HAP-1 (cell line): ENCODE results near the gene PRSS48.
"Not testable (repeated sequence)": the region's sequence is repeated elsewhere in the genome, so short reads cannot be mapped to it uniquely, and the experiment has no call there.

ENCODE experiments used
- DNase-seq, 2 experiments: peaks; one replicate each; pipeline ENCODE4 v3.0.0-alpha.2; 2016 to 2020; ENCODE audit warnings: low spot score in 2 of 2
- H3K27me3 ChIP-seq: fragments of 250-450 bp; sonication (Bioruptor Pico); 2 replicates; pipeline ENCODE4 v1.5.1; 2020; ENCODE audit warnings: low read depth, mild to moderate bottlenecking, moderate library complexity
- H3K36me3 ChIP-seq: fragments of 250-450 bp; sonication (Bioruptor Pico); replicated peaks from 2 replicates; pipeline ENCODE4 v1.5.1; 2020; ENCODE audit warnings: mild to moderate bottlenecking
- H3K4me1 ChIP-seq: fragments of 250-450 bp; sonication (Bioruptor Pico); 2 replicates; pipeline ENCODE4 v1.5.1; 2020; ENCODE audit warnings: mild to moderate bottlenecking
- H3K4me3 ChIP-seq: fragments of 250-450 bp; sonication (Bioruptor Pico); 2 replicates; pipeline ENCODE4 v1.5.1; 2020; ENCODE audit warnings: mild to moderate bottlenecking, moderate library complexity
- H3K9me3 ChIP-seq: fragments of 250-450 bp; sonication (Bioruptor Pico); 2 replicates; pipeline ENCODE4 v1.5.1; 2020; ENCODE audit warnings: mild to moderate bottlenecking, moderate library complexity
- in situ Hi-C: fragments of 300-500 bp; cut with MboI; formaldehyde crosslinking; loops from 3 replicates; pipeline ENCODE4 v1.14.3; 2020; ENCODE audit warnings: low sequenced_read_pairs, inconsistent platforms, mixed read lengths

Gene PRSS48, protein sequence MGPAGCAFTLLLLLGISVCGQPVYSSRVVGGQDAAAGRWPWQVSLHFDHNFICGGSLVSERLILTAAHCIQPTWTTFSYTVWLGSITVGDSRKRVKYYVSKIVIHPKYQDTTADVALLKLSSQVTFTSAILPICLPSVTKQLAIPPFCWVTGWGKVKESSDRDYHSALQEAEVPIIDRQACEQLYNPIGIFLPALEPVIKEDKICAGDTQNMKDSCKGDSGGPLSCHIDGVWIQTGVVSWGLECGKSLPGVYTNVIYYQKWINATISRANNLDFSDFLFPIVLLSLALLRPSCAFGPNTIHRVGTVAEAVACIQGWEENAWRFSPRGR

DNA sequence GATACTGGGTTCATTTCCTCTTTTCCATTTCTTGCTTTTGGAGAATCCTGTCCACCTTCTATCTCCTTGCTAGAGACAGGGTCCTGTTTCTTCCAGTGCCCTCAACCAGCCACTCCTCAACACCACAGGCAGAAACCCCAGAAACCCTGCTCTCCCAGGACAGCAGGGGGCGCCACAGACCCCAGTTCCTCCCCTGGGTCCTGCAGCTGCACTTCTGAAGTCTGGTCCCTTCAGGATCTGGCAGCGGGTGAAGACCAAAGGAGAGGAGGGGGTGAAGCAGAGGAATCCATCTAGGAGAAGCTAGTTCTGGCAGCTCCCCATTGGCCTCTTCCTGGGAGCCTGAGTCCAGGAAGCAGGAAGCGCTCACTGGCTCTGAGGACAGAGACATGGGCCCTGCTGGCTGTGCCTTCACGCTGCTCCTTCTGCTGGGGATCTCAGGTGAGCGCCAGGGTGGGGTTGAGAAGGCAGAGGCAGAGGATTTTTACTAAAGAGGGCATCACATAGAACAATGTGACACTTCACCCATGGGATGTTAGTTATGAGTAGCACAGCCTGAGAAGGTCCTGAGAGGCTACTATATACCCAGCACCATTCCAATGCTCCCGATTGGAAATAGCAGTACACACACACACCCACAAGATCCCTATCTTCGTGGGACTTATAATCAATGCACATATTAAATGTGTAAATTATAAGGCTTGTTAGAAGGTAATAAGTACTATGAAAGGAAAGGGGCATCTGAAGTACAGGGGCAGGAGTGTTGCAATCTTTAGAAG, at the start of gene PRSS48:
Gene PRSS48 (plus strand): TSS at position 375 of the 776 bp plus-strand sequence. CDS start 12 bp downstream, at position 387.
- Histone ChIP-seq H3K9me3 (no peaks in the 10 kb centered on the region), H3K36me3 (no peaks in the 10 kb centered on the region), H3K27me3 (peaks cover 2% of the 10 kb centered on the region; the same call in 1 of the 2 replicates), H3K4me1 (no peaks in the 10 kb centered on the region), H3K4me3 (no peak within 1 kb of the TSS)
- in situ Hi-C loops: no loop called here
- DNase-seq: peak; percentile 60 to 84

DNA sequence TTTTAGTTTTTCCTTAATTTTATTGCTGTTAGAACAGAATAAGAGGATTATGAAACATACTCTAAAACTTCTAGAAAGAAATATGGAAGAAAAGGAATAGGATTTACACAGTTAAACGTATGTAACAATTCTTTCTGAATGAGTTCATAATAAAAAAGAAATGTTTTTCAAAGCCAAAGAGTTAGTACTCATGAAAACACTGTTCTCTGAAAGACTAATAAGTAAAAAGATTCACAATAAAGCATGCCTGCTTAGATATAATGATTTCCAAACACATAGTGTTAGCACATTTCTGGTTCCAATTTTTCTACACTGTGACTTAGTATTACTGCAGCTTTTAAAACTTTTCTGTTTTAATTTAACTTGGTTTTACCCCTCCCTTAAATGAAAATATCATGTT, 49.8 kb upstream of the PRSS48 start:
- Histone ChIP-seq H3K4me3 (no peak overlapping the region), H3K27me3 (no peaks in the 10 kb centered on the region), H3K36me3 (no peaks in the 10 kb centered on the region), H3K9me3 (no peaks in the 10 kb centered on the region), H3K4me1 (peaks cover 8% of the 10 kb centered on the region; the same call in 1 of the 2 replicates)
- in situ Hi-C loops: no loop called here
- DNase-seq: no peak

DNA sequence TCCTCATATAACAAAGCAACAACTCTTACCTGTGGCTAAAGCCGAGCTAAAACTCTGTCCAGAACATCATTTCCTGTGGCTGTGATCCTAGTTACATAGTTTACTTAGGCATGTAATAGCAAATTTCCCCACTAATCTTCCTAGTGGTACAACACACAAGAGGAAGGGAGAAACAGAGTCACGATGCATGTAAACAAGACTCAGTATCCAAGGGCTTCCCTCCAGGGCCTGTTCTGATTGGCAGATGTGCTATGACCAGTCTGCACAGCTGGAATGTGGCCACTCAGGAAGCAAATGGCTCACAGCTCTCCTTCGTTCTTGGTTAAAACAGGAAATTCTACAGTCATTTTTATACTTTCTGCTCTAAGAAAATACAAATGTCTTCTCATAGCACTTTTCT, 49.2 kb upstream of the PRSS48 start:
- no peak overlapping the region for H3K4me3 ChIP-seq
- H3K4me1 ChIP-seq: peaks cover 8% of the 10 kb centered on the region; the same call in 1 of the 2 replicates
- H3K9me3 ChIP-seq: no peaks in the 10 kb centered on the region
- DNase-seq: no peak
- no peaks in the 10 kb centered on the region for H3K27me3 ChIP-seq
- no peaks in the 10 kb centered on the region for H3K36me3 ChIP-seq
- in situ Hi-C loops: no loop called here

DNA sequence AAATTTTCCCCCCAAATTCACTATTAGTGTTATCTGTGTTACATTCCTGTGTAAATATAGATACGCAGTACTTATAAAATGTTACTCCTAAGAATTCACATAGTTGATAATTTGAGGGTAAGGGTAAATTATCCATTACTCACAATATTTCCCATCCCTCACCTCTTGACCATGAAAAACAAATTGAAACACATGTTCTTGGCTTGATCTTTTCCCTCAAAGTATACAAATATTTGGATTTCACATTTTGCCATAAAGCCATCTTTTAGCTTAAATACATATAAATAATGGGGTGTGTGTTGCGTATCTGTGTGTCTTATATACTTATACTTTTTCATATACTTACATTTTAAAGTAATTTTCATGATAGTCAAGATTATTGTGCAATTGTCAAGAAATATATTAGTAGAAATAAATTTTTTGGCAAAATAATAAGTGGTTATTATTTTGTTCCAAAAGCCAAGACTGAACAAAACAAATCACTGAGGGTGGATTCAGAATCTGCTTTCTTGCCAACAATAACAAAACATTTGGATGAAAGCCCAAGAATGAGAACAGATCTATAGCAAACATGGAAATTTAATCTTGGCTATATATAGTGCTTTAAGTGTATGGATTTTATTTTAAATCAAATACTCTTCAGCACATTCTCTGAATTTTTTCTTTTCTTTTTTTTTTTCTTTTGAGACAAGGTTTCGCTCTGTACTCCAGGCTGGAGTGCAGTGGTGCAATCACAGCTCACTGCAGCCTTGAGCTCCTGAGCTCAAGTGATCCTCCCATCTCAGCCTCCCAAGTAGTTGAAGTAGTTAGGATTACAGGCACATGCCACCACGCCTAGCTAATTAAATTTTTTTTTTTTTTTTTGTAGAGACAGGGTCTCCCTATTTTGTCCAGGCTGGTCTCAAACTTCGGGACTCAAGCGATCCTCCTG, 48.5 kb upstream of the PRSS48 start:
- DNase-seq: no peak
- Histone ChIP-seq H3K4me3 (no peak overlapping the region), H3K27me3 (no peaks in the 10 kb centered on the region), H3K4me1 (peaks cover 8% of the 10 kb centered on the region; the same call in 1 of the 2 replicates), H3K36me3 (no peaks in the 10 kb centered on the region), H3K9me3 (no peaks in the 10 kb centered on the region)
- in situ Hi-C loops: no loop called here

DNA sequence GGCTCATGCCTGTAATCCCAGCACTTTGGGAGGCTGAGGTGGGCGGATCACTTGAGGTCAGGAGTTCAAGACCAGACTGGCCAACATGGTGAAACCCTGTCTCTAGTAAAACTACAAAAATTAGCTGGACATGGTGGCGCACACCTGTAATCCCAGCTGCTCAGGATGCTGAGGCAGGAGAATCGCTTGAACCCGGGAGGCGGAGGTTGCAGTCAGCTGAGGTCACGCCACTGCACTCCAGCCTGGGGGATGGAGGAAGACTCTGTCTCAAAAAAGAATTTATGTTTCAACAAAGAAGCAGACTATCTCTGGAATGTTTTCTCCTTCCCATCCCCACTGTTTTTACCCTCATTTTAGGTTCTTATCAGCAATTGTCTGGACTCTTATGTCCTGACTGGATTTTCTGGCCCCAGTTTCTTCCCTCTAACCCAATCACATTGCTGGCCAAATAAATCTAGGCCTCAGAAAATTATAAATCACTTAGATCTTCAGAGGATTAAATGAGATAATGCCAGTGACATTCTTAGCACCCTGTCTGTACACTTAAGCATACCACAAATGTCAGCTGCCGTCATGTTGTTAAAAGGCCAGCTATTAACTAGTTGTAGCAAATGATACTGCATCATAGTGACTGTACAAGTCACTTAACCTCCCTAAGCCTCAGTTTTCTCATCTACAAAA, 44.9 kb upstream of the PRSS48 start:
- Histone ChIP-seq H3K9me3 (no peaks in the 10 kb centered on the region), H3K36me3 (no peaks in the 10 kb centered on the region), H3K27me3 (no peaks in the 10 kb centered on the region), H3K4me3 (no peak overlapping the region), H3K4me1 (peaks cover 4% of the 10 kb centered on the region; the same call in 1 of the 2 replicates)
- DNase-seq: no peak
- in situ Hi-C loops: no loop called here

DNA sequence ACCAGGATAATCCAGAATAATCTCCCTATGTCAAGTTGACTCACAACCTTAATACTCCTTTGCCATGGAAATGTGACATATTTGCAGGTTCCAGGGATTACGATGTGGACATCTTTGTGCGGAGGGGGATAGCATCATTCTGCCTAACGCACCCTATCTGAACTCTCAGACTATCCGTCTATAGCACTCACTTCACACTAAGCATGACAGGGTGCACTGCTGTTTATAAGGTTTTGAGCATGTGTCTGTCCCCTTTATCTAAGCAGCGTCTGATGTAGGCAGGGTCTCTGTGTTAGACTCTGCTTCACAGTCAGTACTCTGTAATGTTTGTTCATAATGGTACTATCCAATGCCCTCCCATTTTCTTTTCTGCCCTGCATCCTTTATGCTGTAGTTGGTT, 43.4 kb upstream of the PRSS48 start:
- Histone ChIP-seq H3K4me1 (no peaks in the 10 kb centered on the region), H3K27me3 (no peaks in the 10 kb centered on the region), H3K36me3 (no peaks in the 10 kb centered on the region), H3K4me3 (no peak overlapping the region), H3K9me3 (no peaks in the 10 kb centered on the region)
- in situ Hi-C loops: no loop called here
- DNase-seq: no peak

DNA sequence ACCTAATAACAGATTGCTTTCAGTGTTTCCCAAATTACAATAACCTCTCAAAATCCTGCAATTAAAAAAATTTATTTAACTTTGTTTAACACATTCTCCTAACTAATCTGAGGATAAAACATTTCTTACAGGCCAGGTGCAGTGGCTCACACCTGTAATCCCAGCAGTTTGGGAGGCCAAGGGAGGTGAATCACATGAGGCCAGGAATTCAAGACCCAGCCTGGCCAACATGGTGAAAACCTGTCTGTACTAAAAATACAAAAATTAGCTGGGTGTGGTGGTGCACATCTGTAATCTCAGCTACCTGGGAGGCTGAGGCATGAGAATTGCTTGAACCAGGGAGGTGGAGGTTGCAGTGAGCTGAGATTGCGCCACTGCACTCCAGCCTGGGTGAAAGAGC, 41.6 kb upstream of the PRSS48 start:
- H3K4me1 ChIP-seq, in situ Hi-C loops, H3K36me3 ChIP-seq, DNase-seq, H3K9me3 ChIP-seq, H3K4me3 ChIP-seq, H3K27me3 ChIP-seq: not testable (repeated sequence)

DNA sequence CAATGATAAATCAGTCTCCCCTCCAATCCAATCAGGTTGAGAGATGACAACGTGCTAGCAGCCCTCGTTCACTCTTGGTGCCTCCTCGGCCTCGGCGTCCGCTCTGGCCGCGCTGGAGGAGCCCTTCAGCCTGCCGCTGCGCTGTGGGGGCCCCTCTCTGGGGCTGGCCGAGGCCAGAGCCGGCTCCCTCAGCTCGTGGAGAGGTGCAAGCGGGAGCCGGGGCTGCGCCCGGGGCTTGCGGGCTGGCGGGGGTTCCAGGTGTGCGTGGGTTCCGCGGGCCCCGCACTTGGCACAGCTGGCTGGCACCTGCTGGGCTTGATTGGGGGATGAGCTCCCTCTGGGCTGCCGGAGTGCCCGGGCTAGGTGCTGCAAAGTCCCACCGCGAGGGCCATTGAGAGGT, 40.9 kb upstream of the PRSS48 start:
- Histone ChIP-seq H3K4me1 (no peaks in the 10 kb centered on the region), H3K9me3 (no peaks in the 10 kb centered on the region), H3K4me3 (no peak overlapping the region), H3K36me3 (no peaks in the 10 kb centered on the region), H3K27me3 (no peaks in the 10 kb centered on the region)
- DNase-seq: no peak
- in situ Hi-C loops: no loop called here

DNA sequence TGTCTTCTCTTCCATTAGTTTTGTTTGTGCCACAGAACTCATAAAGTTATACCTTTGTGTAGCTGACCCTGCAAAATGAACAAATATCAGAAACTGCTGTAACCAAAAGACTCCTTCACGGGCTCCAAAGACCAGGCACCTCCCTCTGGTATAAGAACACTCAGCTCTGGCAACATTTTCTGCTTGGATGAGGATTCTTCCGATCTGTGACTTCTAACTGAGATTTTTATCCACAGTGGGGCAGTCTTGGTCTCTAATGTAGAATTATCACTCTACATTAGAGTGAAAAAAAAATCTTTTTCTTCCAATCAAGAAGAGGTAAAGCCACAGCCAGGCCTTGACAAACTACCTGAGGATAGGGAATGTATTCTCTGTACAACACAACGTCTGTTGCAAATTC, 38.5 kb upstream of the PRSS48 start:
- Histone ChIP-seq H3K9me3 (no peaks in the 10 kb centered on the region), H3K36me3 (no peaks in the 10 kb centered on the region), H3K27me3 (no peaks in the 10 kb centered on the region), H3K4me1 (peaks cover 8% of the 10 kb centered on the region), H3K4me3 (no peak overlapping the region)
- no peak for DNase-seq
- in situ Hi-C loops: no loop called here

DNA sequence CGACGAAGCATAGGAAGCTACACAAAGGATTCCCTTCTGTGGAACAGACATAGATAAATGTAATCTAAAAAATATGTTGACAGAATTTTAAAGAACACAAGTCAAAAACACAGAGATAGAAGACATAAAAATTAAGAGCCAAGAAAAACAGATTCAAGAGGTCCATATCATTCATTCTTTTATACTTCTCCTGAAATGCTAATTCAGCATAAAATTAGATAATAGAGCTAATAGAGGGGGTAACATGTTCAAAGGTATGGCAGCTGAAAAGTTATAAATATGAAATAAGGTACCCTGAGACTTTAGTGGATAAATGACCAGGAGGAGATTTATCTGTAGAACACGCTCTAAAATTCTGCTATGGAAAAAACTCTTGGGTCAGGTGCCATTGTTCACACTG, 37.4 kb upstream of the PRSS48 start:
- no peak for DNase-seq
- in situ Hi-C loops: no loop called here

DNA sequence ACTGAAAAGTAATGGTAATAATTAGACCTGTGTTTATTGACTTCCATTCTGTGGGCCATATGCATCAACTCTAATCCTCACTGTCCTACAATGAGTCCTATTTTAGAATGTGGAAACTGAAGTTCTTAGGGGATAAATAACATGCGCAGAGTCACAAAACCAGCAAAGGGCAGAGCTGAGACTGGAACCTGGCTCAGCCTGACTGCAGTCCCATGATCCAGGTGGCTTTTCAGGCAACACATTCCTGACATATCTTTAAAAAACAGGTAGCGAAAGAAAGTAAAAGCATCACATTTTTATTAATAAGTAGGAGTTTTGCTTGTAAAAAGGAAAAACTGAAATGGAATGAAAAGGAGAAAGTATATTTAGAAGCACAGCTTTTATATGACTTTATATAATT, 34.7 kb upstream of the PRSS48 start:
- Histone ChIP-seq H3K4me1 (peaks cover 20% of the 10 kb centered on the region), H3K9me3 (no peaks in the 10 kb centered on the region), H3K27me3 (no peaks in the 10 kb centered on the region), H3K4me3 (no peak overlapping the region), H3K36me3 (no peaks in the 10 kb centered on the region)
- no peak for DNase-seq
- in situ Hi-C loops: no loop called here

More for the DNA sequence above, 37.4 kb upstream of the PRSS48 start:
- Histone ChIP-seq H3K27me3 (no peaks in the 10 kb centered on the region), H3K4me3 (no peak overlapping the region), H3K4me1 (peaks cover 19% of the 10 kb centered on the region), H3K36me3 (no peaks in the 10 kb centered on the region), H3K9me3 (no peaks in the 10 kb centered on the region)

DNA sequence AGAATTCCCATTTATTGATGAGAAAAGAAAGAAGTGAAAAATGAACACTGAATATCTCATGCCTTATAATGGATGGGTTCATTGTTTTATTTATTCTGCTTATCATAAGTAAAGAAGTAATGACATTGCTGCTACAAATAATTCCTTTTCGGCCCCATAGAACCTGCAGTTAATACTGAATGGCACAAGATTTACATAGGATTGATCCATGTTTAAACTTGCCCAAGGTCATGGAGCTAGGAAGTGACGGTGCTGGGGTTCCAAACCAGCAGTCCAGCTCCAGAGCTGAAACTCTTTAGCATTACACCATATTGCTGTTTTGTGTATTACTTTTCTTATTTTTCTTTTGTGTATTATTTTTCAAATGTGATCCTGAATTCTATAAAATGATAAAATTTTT, 30.2 kb upstream of the PRSS48 start:
- Histone ChIP-seq H3K4me3 (no peak overlapping the region), H3K4me1 (peaks cover 20% of the 10 kb centered on the region), H3K36me3 (no peaks in the 10 kb centered on the region), H3K27me3 (no peaks in the 10 kb centered on the region), H3K9me3 (no peaks in the 10 kb centered on the region)
- DNase-seq: no peak
- in situ Hi-C loops: no loop called here

DNA sequence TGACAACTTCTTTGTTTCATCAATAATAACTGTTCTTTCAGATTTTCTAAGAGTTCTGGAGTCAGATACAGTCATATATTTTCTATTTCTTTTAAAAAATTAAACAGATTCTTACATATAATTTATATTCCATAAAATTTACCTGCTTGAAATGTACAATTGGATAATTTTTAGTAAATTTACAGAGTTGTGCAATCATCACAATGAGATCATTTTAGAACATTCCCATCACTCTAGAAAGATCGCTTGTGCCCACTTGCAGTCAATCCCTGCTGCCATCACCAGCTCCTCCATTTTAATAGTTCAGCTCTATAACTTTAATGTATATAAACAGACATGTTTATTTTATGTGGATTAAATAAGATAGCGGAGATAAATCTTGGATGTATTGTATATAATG, 29.6 kb upstream of the PRSS48 start:
- no peaks in the 10 kb centered on the region for H3K36me3 ChIP-seq
- H3K4me1 ChIP-seq: peaks cover 20% of the 10 kb centered on the region
- no peaks in the 10 kb centered on the region for H3K27me3 ChIP-seq
- no peak for DNase-seq
- no peaks in the 10 kb centered on the region for H3K9me3 ChIP-seq
- no peak overlapping the region for H3K4me3 ChIP-seq
- in situ Hi-C loops: no loop called here
